ENCODE results near the gene OR2A2. TPM values are rescaled to one million over a fixed set of nuclear protein-coding genes. Genes with fewer than 3 reads are reported as not detected.

The OR2A2 gene
- total RNA-seq, 2 experiments from 2014 or later = not detected

DNA sequence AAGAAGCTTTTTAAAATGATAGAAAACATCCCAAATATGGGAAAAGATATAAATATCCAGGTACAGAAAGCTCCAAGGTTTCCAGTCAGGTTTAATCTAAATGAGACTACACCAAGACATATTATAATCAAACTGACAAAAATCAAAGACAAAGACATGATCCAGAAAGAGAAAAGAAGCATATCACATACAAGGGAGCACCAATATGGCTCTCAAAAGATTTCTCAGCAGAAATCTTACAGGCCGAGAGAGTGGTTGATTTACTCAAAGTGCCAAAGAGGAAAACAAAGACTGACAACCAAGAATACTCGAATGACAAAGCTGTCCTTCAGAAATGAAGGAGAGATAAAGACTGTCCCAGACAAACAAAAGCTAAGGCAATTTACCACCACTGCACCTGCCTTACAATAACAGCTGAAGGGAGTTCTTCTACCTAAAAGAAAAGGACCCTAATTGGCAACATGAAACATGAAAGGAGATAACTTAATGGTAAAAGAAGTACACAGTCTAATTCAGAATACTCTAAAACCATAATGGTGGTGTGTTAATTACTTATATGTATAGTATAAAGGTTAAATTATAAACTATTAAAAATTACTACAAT is 38.9 kb downstream of the OR2A2 start:
- no peak overlapping the region for H3K27ac Mint-ChIP-seq
- peaks cover 2% of the 10 kb centered on the region for H3K27me3 Mint-ChIP-seq (ENCODE audit: low read depth)
- intact Hi-C loops (cut with micrococcal nuclease) = no loop called here
- no peak overlapping the region for H3K4me3 Mint-ChIP-seq
- no peaks in the 10 kb centered on the region for H3K4me1 Mint-ChIP-seq (ENCODE audit: low read depth)
- CTCF ChIA-PET = interaction anchor here (1.6 kb wide), 1 partner anchor 20 kb away, joined by 3 read pairs; no protein-coding TSS in a partner anchor
- H3K9me3 Mint-ChIP-seq = peaks cover 20% of the 10 kb centered on the region
- no peak for DNase-seq
- H3K36me3 Mint-ChIP-seq (ENCODE audit: low read depth) = peaks cover 3% of the 10 kb centered on the region

DNA sequence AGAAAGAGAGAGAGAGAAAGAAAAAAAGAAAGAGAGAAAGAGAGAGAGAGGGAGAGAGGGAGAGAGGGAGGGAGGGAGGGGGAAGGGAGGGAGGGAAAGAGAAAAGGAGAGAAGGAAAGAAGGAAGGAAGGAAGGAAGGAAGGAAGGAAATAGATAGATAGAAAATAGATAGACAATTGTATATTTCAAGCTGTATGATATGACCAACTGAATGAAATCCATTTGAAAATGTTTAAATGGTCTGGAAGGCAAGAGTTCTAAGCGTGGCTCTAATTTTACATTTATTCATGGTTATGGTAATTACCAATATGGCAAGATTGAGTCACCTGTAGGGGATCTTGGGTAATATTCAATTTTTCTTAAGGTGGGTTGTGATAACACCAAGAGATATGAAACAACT is 49.5 kb downstream of the OR2A2 start:
- no peaks in the 10 kb centered on the region for H3K36me3 Mint-ChIP-seq (ENCODE audit: low read depth)
- intact Hi-C loops (cut with micrococcal nuclease) = loop anchor here (2.0 kb wide), 1 partner anchor 16 kb away; no protein-coding TSS in a partner anchor
- H3K27me3 Mint-ChIP-seq (ENCODE audit: low read depth) = peaks cover 3% of the 10 kb centered on the region
- CTCF ChIA-PET = interaction anchor here (1.0 kb wide), 1 partner anchor 31 kb away, joined by 3 read pairs; no protein-coding TSS in a partner anchor
- H3K4me1 Mint-ChIP-seq (ENCODE audit: low read depth) = no peaks in the 10 kb centered on the region
- no peaks in the 10 kb centered on the region for H3K9me3 Mint-ChIP-seq
- no peak for DNase-seq
- H3K27ac Mint-ChIP-seq = no peak overlapping the region
- H3K4me3 Mint-ChIP-seq = no peak overlapping the region

Other genes with a start within 250 kb of the OR2A2 start
- gene TCAF1, start 207.4 kb upstream of the OR2A2 start, total RNA-seq = 10 to 100 TPM; 13.7 to 13.8 TPM
- not detected for gene OR2F2, start 174.3 kb upstream of the OR2A2 start, total RNA-seq
- gene OR2F1, start 154.7 kb upstream of the OR2A2 start, total RNA-seq = not detected
- not detected for gene OR6B1, start 109.3 kb upstream of the OR2A2 start, total RNA-seq
- gene OR2A5, start 60.6 kb upstream of the OR2A2 start, total RNA-seq = not detected
- gene OR2A25, start 39.8 kb upstream of the OR2A2 start, total RNA-seq = not detected
- gene OR2A12, start 23.3 kb upstream of the OR2A2 start, total RNA-seq = not detected
- not detected for gene OR2A14, start 13.6 kb downstream of the OR2A2 start, total RNA-seq
- gene CTAGE4, start 73.9 kb downstream of the OR2A2 start, total RNA-seq = 1 to 10 TPM; 1.5 to 2.2 TPM
- 1 to 10 TPM; 6.5 to 7.6 TPM for gene ARHGEF35, start 86.2 kb downstream of the OR2A2 start, total RNA-seq
- gene OR2A42, start 130.0 kb downstream of the OR2A2 start, total RNA-seq = not detected
- gene OR2A7, start 155.2 kb downstream of the OR2A2 start, total RNA-seq = 1 to 10 TPM; 1.2 to 1.6 TPM
- 1 to 10 TPM; 1.3 to 1.5 TPM for gene CTAGE8, start 159.7 kb downstream of the OR2A2 start, total RNA-seq
- gene OR2A1, start 202.8 kb downstream of the OR2A2 start, total RNA-seq = not detected
- 10 to 100 TPM; 15.4 to 17.6 TPM for gene ARHGEF5, start 245.8 kb downstream of the OR2A2 start, total RNA-seq